HG03457 (cell line): ENCODE data around the gene EFS.
A peak's percentile ranks its signal among the peaks of the same experiment; 100 is the strongest.
"Not testable (repeated sequence)": the region's sequence is repeated elsewhere in the genome, so short reads cannot be mapped to it uniquely, and the experiment has no call there.

Source experiments
- ATAC-seq: cut with Tn5 transposase; IDR thresholded peaks from one replicate; pipeline ENCODE4 v1.9.1; 2021; ENCODE audit warnings: moderate number of reproducible peaks; ENCODE audit not compliant: unreplicated experiment

Gene EFS

GRCh38 chr14:23339506-23340268, 25.3 kb downstream of the EFS start:
- ATAC-seq = no peak

GRCh38 chr14:23335623-23336022, 29.3 kb downstream of the EFS start:
- ATAC-seq = no peak

- no peak for ATAC-seq
Measured at GRCh38 chr14:23327947-23328744, 36.8 kb downstream of the EFS start.

GRCh38 chr14:23326491-23327332, 38.3 kb downstream of the EFS start:
- no peak for ATAC-seq

- ATAC-seq = not testable (repeated sequence)
Measured at GRCh38 chr14:23325746-23326145, 39.2 kb downstream of the EFS start.

- no peak for ATAC-seq
Measured at GRCh38 chr14:23324993-23325392, 40.0 kb downstream of the EFS start.

- no peak for ATAC-seq
Measured at GRCh38 chr14:23324455-23324846, 40.5 kb downstream of the EFS start.

- ATAC-seq = no peak
Measured at GRCh38 chr14:23323838-23324454, 41.0 kb downstream of the EFS start.

- no peak for ATAC-seq
Measured at GRCh38 chr14:23322568-23323517, 42.1 kb downstream of the EFS start.

GRCh38 chr14:23321572-23322547, 43.1 kb downstream of the EFS start:
- peak; percentile 7 for ATAC-seq

GRCh38 chr14:23320584-23321571, 44.1 kb downstream of the EFS start, which contains the start of gene PABPN1:
Gene PABPN1 (plus strand): TSS chr14:23321457. CDS start chr14:23321470, 13 bp downstream.
- peak; percentile 81 for ATAC-seq

GRCh38 chr14:23319746-23320583, 45.0 kb downstream of the EFS start:
- no peak for ATAC-seq

GRCh38 chr14:23316300-23316699, 48.7 kb downstream of the EFS start:
- ATAC-seq = no peak

- ATAC-seq = no peak
Measured at GRCh38 chr14:23310546-23310945, 54.4 kb downstream of the EFS start.

GRCh38 chr14:23308721-23309445, 56.1 kb downstream of the EFS start:
- ATAC-seq = no peak
